Liver (tissue), 3 donors: Measurements from ENCODE around the gene KLK3.

Experiments
- ATF3 ChIP-seq: IDR thresholded peaks from 2 replicates; pipeline ENCODE4 v1.6.1; 2016; ENCODE audit warnings: antibody characterized with exemption
- CTCF ChIP-seq: fragments of 150-350 bp; IDR thresholded peaks from 2 replicates; pipeline ENCODE4 v1.5.1; 2017; ENCODE audit warnings: improper control_type of control experiment, low read depth, low read length; ENCODE audit not compliant: missing input control
- FOXA1 ChIP-seq: IDR thresholded peaks from 2 replicates; pipeline ENCODE4 v1.6.1; 2016; ENCODE audit warnings: antibody characterized with exemption
- JUND ChIP-seq, 2 donors: IDR thresholded peaks; 2 replicates each; pipeline ENCODE4 v1.6.1; 2016; ENCODE audit warnings: antibody characterized with exemption in 2 of 2
- RAD21 ChIP-seq, 2 donors: IDR thresholded peaks; 2 replicates each; pipeline ENCODE4 v1.6.1; 2016; ENCODE audit warnings: antibody characterized with exemption in 2 of 2, mild to moderate bottlenecking in 2 of 2
- REST ChIP-seq: IDR thresholded peaks from 2 replicates; pipeline ENCODE4 v1.6.1; 2016; ENCODE audit warnings: antibody characterized with exemption, mild to moderate bottlenecking
- TAF1 ChIP-seq: conservative IDR thresholded peaks from 2 replicates; pipeline ENCODE4 v1.6.1; 2016; ENCODE audit warnings: antibody characterized with exemption, mild to moderate bottlenecking
- ZBTB33 ChIP-seq: IDR thresholded peaks from 2 replicates; pipeline ENCODE4 v1.6.1; 2016; ENCODE audit warnings: antibody characterized with exemption
- donor health status: healthy.
- donor health status: healthy.

GRCh38 chr19:50858886-50859285 lies 4.2 kb downstream of the KLK3 start:
- TF ChIP-seq TAF1 = no peak
- no peak for TF ChIP-seq CTCF
- TF ChIP-seq FOXA1 = no peak
- no peak for TF ChIP-seq JUND (IDR thresholded peaks at IDR 0.05)
- TF ChIP-seq ZBTB33 = no peak
- TF ChIP-seq RAD21 (IDR thresholded peaks at IDR 0.05) = no peak
- TF ChIP-seq REST = no peak
- no peak for TF ChIP-seq ATF3
